Measurements from ENCODE around the gene RBM33. TPM values are rescaled to one million over a fixed set of nuclear protein-coding genes. Genes with fewer than 3 reads are reported as not detected.

The RBM33 gene
- total RNA-seq, 1 experiment from 2014 or later, result 45.2 TPM

DNA sequence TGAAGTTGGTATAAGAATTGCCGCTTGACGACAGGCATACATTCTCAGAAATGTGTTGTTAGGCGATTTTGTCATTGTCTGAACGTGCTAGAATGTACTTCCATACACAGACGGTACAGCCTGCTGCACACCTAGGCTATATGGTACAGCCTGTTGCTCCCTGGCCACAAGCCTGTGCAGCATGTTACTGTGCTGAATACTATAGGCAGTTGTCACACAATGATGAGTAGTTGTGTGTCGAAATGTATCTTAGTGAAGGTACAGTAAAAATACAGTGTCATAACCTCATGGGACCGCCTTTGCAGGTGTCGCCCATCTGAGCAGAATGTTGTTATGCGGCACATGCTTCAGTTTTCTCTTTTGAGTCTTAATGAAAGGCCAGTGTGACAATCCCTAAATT is 101.3 kb downstream of the RBM33 start:
- DNase-seq (ENCODE audit: low spot score), result no peak

DNA sequence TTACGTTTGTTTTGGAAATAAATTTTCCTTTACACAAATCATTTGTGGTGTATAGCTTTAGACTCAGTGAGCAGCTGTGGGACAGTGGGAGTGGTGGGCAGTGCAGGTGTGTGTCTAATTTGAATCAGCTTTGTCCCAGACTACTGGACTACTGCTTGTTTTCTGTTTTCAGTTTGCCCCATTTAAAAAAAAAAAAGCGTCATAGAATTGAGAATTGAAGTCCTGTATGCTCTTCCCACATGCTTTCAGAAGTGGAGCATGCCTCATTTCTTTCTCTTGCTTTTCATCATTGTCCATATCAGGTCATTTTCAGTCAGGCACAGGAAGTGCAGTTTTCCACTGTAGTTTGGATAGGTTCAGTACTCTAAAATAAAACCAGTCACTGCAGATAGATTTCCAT is 101.7 kb downstream of the RBM33 start:
- DNase-seq (ENCODE audit: low spot score), result no peak

DNA sequence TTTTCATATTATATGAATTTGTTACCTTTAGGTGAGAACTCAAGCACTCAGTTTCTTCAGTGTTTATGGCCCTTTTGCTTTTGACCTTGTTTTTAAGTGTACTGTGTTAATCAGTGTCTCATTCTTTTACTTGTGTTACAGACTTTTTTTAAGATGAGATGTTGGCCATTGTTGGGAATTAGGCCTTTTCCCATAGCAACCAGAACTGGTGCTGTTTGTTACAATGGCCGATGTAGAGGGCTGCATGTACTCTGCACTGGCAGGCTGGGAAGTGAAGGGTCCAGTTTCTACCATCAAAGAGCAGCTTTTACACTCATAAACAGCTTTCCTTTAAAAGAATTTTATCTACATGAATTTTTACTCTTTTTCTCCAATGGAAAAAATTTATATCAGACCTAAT is 102.7 kb downstream of the RBM33 start:
- DNase-seq (ENCODE audit: low spot score), result no peak

DNA sequence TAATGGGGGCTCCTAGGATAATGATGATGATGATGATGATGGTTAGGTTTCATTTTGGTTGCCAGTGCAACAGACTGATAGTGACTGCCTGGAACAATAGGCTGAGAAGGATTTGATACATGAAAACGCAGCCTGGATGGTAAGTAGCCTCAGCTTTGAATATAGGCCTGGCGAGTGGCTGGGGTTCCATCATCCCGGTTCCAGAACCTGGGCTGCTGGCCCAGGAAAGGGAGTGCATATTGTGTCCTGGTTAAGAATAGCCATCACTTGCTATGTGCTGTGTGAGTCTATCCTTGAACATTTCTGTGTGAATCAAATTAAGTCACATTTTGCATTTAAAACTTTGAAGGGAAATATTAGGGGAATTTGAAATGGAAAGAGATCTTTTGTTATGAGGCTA is 105.1 kb downstream of the RBM33 start:
- no peak for DNase-seq (ENCODE audit: low spot score)

DNA sequence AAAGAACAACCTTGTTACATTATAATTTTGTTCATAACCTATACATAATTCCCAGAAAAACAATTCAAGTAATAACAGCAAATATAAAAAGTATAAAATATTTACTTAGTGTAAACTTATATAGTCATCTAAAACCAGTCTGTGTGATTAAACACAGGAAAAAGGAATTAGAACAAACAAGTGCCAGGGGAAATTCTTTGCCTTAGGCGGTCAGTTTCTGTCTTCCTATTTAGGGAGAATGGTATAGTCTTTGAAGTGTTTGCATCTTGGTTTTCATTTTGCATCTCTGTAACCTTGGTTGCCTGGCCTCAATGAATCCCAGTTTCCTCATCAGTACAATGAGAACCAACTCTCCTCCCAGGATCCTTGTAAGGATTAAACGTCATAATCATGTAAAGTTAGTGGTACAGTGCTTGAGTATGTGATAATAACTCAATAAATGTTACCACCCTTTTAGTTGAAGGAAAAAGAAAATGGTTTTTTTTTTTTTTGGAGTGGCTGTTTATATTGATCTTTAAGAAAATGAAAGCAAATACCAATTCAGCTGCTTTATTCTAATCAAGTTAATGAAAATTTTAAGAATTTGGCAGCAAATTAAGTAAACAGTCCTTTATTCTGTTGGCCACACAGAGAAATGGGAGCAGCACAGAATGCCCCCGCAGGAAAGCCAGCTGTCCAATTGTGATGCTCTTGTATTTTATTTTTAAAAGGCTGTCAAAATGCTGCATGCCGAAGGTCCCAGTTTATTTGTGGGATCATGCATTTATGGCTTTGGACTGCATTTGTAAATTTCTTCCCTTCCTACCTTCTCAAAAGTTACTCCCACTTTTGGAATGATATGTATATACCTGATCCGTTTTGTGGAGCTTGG is 106.0 kb downstream of the RBM33 start:
- DNase-seq (ENCODE audit: low spot score), result no peak

DNA sequence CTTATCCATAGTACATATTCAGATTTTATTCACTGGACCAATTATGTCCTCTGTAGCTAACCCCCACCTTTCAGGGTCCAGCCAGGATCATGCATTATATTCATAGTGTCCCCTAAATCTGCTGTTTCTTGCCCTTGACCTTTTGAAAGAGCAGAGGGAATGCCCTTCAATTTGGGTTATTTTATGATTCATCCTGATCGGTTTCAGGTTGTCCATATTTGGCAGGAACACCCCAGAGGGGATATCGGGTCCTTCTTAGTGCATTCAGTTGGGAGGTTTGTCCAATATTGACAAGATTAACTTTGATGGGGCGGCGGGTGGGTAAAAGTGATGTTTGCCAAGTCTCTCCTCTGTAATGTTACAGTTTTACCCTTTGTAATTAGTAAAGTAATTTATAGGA is 106.9 kb downstream of the RBM33 start:
- no peak for DNase-seq (ENCODE audit: low spot score)

DNA sequence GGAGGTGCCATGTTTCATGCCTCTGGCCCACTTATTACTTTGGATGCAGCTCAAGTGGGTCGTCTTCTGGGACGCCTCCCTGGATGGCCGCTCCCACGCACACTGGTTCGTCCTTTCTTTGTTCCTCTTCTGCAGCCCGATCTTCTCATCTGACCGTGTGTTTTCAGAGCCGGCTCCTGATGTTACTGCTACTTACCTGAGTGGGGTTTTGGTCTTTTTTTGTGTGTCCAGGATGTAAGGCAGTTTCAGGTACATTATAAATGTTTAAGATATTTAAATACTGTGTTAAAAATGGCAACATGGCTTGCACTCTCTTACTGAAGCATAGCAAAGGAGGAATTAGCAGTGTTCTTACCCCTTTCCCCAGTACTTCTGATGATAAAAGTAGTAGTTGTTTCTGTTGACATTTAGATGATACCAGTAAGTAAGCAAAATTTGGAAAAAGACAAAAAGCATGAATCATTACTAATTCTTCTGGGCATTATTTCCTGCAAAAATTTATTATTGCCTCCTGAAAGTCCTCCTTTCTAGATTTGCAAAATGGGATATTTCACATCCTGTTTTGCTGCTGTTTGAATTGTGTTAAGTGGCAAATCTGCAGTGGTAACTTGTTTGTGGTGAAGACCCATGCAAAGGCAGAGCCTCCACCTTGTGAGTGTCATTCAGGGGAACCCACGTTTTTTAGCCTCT is 108.4 kb downstream of the RBM33 start:
- DNase-seq (ENCODE audit: low spot score), result no peak

DNA sequence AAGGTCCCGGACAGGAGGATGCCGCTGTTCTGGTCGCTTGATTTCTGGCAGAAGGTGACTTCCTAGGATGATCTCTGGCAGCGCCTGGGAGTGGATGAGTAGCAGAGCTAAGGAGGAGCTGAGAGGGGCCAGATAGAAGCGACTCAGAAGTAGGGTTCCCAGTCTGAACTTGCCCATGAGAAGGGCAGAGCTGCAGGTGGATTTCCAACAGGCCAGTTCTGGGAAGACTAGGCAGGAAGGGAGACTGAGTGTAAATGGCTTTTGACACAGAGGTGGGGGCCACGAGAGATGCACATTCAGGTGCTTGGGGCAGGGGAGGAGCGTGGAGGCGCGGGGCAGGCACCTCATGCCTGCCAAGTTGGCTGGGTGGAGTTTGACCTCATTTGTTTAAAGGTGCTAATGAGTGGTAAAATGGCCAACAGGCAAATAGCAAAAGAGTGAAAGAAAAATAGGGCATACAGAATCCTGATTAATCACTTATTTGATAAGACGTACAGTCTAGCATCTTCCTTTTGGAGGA is 109.0 kb downstream of the RBM33 start:
- DNase-seq (ENCODE audit: low spot score), result no peak

DNA sequence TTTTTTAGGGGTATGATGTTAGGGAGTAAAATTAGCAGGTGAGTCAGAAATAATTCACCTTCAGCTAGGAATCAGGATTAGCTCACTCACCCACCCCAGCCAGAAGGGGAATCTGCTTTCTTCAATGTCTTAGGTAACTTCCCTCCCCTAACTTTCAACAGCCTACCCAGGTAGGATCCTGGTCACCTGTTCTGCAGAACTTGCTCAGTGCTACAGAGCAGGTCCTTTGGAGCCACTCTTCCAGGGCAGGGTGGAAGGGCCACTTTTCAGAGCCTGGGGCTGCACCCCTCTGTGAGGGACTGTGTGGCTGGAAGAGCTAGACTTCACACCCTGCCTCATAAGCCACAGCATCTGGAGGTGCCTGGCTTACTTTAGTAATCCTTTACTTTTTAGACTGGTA is 109.7 kb downstream of the RBM33 start:
- no peak for DNase-seq (ENCODE audit: low spot score)

DNA sequence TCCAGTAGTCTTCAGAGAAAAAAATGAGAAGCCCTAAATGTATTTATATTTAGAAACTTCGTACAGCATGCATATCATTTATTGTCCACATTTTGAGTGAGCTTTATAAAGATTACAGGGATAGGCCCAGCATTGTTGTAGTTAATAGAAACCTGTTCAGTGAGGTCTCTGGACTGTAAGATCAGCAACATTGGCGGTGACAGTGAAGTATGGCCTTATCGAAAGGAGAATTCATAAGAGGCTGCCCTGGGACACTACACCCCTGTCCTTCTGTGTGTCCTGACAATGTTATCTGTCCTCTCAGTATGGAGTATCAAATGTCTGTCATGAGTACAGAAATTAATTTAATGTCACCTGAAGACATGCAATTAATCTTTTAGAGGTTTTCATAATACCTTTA is 110.6 kb downstream of the RBM33 start:
- DNase-seq (ENCODE audit: low spot score), result no peak

DNA sequence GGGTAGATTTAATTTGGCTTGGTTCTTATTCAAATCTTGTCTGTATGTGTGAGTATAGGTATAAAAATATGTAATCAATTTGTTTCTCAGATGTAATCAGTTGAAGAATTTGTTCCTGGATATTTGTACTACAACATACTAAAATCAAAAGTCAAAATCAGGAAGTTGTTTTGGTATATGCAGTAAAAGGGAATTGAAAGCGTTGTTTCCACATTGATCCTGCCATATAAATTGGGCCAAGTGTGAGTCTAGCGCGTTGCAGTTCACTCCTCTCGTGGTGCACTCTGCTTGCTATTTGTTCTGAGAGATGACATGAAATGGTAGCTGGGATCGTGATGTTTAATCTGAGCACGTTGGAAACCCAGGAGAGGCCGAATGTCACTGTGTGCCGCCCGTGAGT is 111.9 kb downstream of the RBM33 start:
- DNase-seq (ENCODE audit: low spot score), result no peak

DNA sequence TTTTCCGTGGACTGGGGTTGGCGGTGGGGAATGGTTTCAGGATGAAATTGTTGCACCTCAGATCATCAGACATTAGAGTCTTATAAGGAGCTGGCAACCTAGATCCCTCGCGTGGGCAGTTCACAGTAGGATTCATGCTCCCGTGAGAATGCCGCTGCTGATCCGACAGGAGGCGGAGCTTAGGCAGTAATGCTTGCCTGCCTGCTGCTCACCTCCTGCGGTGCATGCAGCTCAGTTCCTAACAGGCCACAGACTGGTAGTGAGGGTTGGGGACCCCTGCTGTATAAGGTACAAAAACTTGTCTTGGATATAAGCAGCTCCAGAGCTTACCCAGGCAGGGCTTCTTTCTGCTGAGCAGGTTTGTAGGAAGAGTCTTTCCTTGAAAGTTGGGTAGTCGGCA is 113.9 kb downstream of the RBM33 start:
- no peak for DNase-seq (ENCODE audit: low spot score)

DNA sequence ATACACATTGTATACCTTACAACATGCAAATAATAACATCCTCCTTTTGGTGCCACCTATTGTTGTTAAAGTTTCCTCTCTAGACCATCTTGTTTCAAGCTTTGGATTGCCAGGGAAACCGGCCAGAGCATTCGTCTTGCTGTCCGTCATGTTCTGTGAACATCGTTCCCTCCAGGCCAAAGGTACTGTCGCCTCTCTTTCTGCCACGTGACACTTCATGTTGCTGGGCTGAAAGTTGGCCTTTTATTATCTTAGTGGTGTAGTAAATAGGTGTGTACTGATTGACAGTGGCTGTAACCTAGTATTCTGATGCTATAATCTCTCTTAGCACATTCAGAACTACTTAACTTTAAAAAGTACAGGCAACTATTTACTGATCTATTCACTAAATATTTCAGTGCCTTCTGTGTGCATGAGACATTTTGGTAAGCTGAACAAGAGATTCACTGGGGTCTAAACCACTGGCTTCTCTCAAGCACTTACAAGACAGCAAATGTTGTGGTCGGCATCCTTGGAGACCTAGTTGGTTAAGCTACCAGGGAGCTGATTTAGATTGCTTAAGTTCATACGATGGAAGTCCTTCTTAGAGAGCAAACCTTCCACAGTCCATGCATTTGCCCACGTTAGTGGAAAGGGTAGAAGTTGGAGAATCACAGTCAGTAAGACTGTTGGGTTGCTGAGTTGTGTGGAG is 115.4 kb downstream of the RBM33 start:
- DNase-seq (ENCODE audit: low spot score), result no peak

DNA sequence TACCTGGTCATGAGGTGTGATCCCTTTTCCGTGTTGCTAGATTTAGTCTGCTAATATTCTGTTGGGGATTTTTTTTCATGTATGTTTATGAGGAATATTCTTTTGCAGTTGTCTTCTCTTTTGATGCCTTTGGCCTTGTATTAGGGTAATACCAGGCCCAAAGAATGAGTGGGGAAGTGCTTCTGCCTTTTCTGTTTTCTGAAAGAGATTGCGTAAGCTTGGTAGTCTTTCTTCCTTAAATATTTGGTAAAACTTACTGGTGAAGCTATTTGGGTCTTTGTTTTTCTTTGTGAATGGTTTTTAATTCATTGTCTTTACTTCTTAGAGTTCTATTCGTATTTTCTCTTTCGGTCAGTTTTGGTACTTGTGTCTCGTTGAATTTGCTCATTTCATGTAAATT is 116.7 kb downstream of the RBM33 start:
- DNase-seq (ENCODE audit: low spot score), result no peak

DNA sequence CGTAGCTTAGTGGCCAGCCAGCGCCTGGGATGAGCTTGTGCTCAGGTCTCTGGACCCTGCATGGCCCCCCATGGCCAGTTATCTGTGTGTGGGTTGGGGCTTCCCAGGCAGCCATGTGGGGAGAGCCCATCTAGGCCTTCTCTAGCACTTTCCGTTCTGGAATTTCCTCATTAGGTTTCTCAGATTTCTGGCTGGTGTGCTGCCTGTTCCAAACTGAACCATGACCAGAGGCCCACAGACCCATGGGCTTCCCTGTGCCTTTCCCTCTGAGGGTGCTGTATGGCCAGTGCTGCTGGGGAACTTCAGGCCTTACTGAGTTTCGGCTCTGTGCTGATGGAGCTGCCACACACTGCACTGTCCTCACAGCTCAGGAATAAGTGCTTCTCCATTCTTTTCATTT is 117.6 kb downstream of the RBM33 start:
- DNase-seq (ENCODE audit: low spot score), result no peak

DNA sequence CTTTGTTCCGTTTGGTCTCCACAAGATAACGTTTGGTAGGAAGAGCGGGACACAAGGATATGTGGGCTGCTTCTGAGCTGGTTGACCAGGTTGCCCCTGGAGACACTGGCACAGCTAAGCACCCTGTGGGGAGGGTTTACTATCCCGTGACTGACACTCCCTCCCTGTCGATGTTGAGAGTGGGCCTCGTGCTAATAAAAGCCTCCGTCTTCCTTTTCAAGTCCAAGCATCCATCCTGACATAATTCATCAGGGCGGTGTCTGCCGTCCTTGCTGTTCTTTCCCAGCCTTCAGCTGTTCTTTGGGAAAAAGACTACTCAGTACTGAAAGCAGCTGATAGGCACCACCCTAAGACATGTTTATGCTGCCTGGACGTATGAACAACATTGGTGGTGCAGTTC is 118.2 kb downstream of the RBM33 start:
- DNase-seq (ENCODE audit: low spot score), result no peak

DNA sequence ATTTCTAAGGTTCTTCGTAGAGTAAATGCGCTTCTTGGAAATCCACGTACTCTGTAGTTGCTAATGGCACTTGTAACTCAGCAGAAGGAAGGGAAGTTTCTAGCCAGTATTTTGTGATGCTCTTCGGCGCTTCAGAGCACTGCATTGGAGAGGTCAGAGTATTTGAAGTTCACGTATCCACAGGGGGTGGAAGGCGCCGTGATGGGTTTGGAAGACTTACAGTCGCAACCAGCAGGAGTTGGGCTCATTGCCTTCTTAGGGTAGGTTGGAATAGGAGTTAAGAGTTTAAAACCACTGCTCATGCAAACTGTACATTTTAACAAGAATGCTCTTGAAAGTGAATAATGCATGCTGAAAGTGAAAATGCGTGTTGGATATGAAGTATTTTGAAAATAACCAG is 118.7 kb downstream of the RBM33 start:
- DNase-seq (ENCODE audit: low spot score), result no peak

DNA sequence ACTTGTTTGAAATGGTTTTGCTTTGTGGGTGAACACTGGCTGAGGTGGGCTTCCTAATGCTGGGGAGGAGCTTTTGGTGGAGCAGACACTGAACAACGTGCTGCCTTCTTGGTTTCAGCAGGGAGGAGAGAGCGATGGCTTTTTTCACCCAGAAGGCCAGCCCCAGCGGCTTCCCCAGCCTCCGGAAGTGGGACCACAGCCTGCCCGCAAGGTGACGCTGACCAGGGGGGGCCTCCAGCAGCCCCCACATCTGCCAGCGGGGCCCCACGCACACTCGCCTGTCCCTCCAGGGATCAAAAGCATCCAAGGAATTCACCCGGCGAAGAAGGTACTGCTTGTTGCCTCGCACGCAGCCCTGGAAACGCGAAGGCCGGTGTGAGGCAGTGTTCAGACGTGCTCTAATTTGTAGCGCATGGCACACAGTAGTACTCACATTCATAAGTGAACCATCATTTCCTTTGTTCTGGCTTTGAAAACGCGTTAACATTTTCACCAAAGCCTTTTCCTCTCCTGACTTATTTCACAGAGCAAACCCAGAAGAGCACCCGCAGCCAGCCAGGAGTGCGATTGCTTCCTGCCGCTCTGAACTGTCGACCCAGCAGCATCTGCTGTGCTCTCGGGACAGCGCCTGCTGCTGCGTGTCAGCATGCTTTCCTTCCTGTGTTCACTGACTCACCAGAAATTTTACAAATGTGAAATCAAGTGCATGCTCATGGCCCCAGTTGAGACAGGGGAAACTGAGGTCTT is 119.4 kb downstream of the RBM33 start:
- no peak for DNase-seq (ENCODE audit: low spot score)

DNA sequence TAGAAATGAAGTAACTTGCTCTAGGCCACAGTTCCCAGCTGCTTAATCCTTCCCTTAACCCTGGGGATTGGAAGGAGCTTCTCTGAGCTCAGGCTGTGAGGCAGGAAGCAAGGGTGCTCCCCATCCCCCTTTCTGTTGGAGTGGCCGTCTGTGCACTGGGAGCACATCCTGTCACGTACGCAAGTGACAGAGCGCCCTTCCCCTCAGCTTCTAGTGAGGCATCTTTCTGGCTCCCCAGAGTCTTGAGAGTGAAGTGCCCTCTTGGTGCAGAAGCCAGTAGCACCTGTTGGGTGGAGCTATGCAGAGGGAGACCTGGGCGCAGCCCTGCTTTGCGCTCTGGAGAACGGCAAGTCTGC is 120.0 kb downstream of the RBM33 start:
- DNase-seq (ENCODE audit: low spot score), result no peak

DNA sequence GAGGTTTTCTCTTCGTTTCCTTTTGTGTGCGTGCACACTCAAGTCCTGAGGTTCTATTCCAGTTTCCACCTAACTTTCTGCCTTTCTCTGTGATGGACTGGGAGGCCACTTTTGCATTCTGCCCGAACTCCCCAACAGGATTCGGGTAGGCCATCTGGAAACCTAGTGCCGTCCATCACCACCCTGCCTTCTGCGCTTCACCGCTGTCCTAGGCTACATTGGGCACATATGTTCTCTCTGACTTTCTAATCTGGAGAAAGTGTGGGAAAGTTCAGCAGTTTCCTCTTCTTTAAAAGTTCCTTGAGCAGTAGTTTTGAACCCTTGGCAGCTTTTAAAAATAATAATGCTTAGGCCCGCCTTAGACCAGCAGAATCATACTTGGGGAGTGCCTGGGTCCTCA is 121.0 kb downstream of the RBM33 start:
- no peak for DNase-seq (ENCODE audit: low spot score)

DNA sequence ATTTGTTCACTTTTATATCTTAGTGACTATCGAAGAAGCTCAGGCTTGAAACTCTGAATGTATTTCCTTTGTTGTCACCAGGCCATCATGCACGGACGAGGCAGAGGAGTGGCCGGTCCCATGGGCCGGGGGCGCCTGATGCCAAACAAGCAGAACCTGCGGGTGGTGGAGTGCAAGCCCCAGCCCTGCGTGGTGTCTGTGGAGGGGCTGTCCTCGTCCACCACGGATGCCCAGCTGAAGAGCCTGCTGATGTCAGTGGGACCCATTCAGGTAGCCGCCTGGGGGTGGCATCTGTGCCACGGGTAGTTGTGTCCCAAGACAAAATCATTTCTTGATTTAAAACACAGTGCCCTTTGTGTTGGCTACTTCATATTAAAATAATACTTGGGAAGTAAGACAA is 121.9 kb downstream of the RBM33 start:
- no peak for DNase-seq (ENCODE audit: low spot score)

Data from HT-29 (cell line).